ENCODE data around the gene TRNP1.
"Not testable (repeated sequence)": the region's sequence is repeated elsewhere in the genome, so short reads cannot be mapped to it uniquely, and the experiment has no call there.

The TRNP1 gene

GRCh38 chr1:26993237-26994019, at the start of gene TRNP1:
Gene TRNP1, plus strand, starts transcription at chr1:26993692. Its CDS starts 95 bp downstream, at chr1:26993787.
- Histone ChIP-seq H3K36me3 (ENCODE audit: insufficient read depth, low read length) (no peaks in the 10 kb centered on the region), H3K4me3 (ENCODE audit: low read depth in 1 of 2, low read length in 2 of 2) (peak within 1 kb of the TSS; percentile 55 to 61), H3K4me1 (ENCODE audit: insufficient read depth, low read length) (peaks cover 33% of the 10 kb centered on the region), H3K27me3 (ENCODE audit: control insufficient read depth in 1 of 2, insufficient read depth in 2 of 2, low read length in 2 of 2) (peaks cover 7 to 8% of the 10 kb centered on the region in 2 donors), H3K9me3 (ENCODE audit: low read length) (no peaks in the 10 kb centered on the region), H3K27ac (ENCODE audit: low read depth, low read length) (peak within 1 kb of the TSS; percentile 6), H3K9ac (ENCODE audit: low read length) (peak within 1 kb of the TSS; percentile 41)

DNA sequence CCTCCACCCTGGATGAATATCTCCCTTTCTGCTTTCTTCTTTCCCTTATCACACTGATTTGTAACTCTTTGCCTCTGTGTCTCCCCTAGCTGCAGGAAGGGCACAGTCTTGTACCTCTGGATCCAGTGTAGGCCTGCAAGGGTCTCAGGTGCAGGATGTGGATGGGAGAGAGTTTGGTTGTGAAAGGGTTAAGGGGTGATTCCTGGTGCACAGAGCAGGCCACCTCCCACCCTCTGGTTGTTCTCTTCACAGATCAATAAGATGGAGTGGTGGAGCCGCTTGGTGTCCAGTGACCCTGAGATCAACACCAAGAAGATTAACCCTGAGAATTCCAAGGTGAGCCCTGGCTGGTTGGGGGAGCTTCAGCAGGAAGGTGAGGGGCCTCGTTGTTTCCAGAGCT, 48.4 kb upstream of the TRNP1 start:
- H3K4me1 ChIP-seq (ENCODE audit: insufficient read depth, low read length): no peaks in the 10 kb centered on the region

GRCh38 chr1:26945728-26946127, 47.8 kb upstream of the TRNP1 start:
- Histone ChIP-seq H3K27me3 (ENCODE audit: control insufficient read depth in 1 of 2, insufficient read depth in 2 of 2, low read length in 2 of 2) (no peaks in the 10 kb centered on the region), H3K36me3 (ENCODE audit: insufficient read depth, low read length) (peaks cover 50% of the 10 kb centered on the region), H3K9me3 (ENCODE audit: low read length) (no peaks in the 10 kb centered on the region), H3K9ac (ENCODE audit: low read length) (no peak overlapping the region), H3K4me1 (ENCODE audit: insufficient read depth, low read length) (no peaks in the 10 kb centered on the region), H3K4me3 (ENCODE audit: low read depth in 1 of 2, low read length in 2 of 2) (no peak overlapping the region), H3K27ac (ENCODE audit: low read depth, low read length) (no peak overlapping the region)

More for the DNA sequence above, 48.4 kb upstream of the TRNP1 start:
- Histone ChIP-seq H3K36me3 (ENCODE audit: insufficient read depth, low read length) (peaks cover 50% of the 10 kb centered on the region), H3K27me3 (ENCODE audit: control insufficient read depth in 1 of 2, insufficient read depth in 2 of 2, low read length in 2 of 2) (no peaks in the 10 kb centered on the region), H3K9ac (ENCODE audit: low read length) (no peak overlapping the region), H3K9me3 (ENCODE audit: low read length) (no peaks in the 10 kb centered on the region), H3K27ac (ENCODE audit: low read depth, low read length) (no peak overlapping the region), H3K4me3 (ENCODE audit: low read depth in 1 of 2, low read length in 2 of 2) (no peak overlapping the region)

- Histone ChIP-seq H3K36me3 (ENCODE audit: insufficient read depth, low read length) (peaks cover 48% of the 10 kb centered on the region), H3K4me3 (ENCODE audit: low read depth in 1 of 2, low read length in 2 of 2) (no peak overlapping the region), H3K4me1 (ENCODE audit: insufficient read depth, low read length) (no peaks in the 10 kb centered on the region), H3K27ac (ENCODE audit: low read depth, low read length) (no peak overlapping the region), H3K27me3 (ENCODE audit: control insufficient read depth in 1 of 2, insufficient read depth in 2 of 2, low read length in 2 of 2) (no peaks in the 10 kb centered on the region), H3K9me3 (ENCODE audit: low read length) (no peaks in the 10 kb centered on the region), H3K9ac (ENCODE audit: low read length) (no peak overlapping the region)
These were observed 47.2 kb upstream of the TRNP1 start for GRCh38 chr1:26946270-26946669.

- H3K4me3 ChIP-seq (ENCODE audit: low read depth in 1 of 2, low read length in 2 of 2); H3K9me3 ChIP-seq (ENCODE audit: low read length); H3K27me3 ChIP-seq (ENCODE audit: control insufficient read depth in 1 of 2, insufficient read depth in 2 of 2, low read length in 2 of 2); H3K9ac ChIP-seq (ENCODE audit: low read length); H3K27ac ChIP-seq (ENCODE audit: low read depth, low read length); H3K4me1 ChIP-seq (ENCODE audit: insufficient read depth, low read length): not testable (repeated sequence)
- peaks cover 25% of the 10 kb centered on the region for H3K36me3 ChIP-seq (ENCODE audit: insufficient read depth, low read length)
These were observed 44.8 kb upstream of the TRNP1 start for GRCh38 chr1:26948725-26949057.

DNA sequence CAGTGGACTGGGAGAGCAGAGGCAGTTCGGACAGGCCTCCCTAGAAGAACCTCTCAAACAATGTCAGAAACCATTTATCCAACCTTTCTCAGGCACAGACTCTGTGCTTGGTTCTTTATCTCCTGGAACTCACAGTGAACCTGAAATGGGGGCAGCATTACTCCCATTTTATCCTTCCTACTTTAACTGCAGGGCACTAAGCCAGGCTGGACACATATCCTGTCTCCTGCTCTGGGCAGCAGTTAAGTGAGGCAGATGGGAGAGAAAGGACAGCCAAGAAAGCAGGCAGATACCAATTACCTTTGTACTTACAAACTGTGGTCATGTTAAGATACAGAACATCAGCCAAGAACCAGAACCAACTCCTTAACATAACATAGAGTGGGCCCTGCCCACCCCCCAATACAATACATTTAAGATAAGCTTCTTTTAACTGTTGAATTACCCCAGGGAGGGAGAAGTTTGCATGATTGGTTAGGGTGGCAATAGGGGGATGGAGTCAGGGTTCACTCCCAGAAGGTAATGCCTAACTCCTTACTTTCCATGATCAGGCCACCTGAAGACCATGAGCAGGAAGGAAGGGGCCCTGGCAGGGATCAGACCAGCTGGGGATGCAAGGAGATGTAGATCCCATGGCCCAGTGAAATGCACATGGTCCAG, 44.1 kb upstream of the TRNP1 start:
- Histone ChIP-seq H3K27me3 (ENCODE audit: control insufficient read depth in 1 of 2, insufficient read depth in 2 of 2, low read length in 2 of 2) (no peaks in the 10 kb centered on the region), H3K4me3 (ENCODE audit: low read depth in 1 of 2, low read length in 2 of 2) (no peak overlapping the region), H3K4me1 (ENCODE audit: insufficient read depth, low read length) (no peaks in the 10 kb centered on the region), H3K36me3 (ENCODE audit: insufficient read depth, low read length) (peaks cover 24% of the 10 kb centered on the region), H3K9me3 (ENCODE audit: low read length) (no peaks in the 10 kb centered on the region), H3K9ac (ENCODE audit: low read length) (no peak overlapping the region), H3K27ac (ENCODE audit: low read depth, low read length) (no peak overlapping the region)

DNA sequence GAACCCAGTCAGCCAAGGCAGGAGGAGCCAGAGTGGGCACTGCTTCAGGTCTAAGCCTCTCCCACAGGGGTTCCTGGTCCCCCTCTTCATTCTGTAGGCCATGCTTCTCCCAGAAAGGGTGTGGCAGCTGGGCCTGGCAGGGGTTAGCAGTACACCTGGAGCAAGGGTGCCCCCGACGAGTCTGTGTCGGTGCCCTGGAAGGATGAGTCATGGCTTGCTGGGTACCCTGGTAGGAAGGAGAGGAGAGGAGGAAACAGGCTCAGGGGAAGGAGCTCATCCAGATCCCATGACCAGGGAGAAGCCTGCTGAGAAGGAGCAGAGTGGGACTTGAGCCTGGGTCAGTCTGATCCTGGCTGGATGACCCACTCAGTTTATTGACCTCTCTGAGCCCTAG, 43.6 kb upstream of the TRNP1 start:
- Histone ChIP-seq H3K4me3 (ENCODE audit: low read depth in 1 of 2, low read length in 2 of 2) (no peak overlapping the region), H3K27ac (ENCODE audit: low read depth, low read length) (no peak overlapping the region), H3K27me3 (ENCODE audit: control insufficient read depth in 1 of 2, insufficient read depth in 2 of 2, low read length in 2 of 2) (no peaks in the 10 kb centered on the region), H3K9ac (ENCODE audit: low read length) (no peak overlapping the region), H3K9me3 (ENCODE audit: low read length) (no peaks in the 10 kb centered on the region), H3K4me1 (ENCODE audit: insufficient read depth, low read length) (no peaks in the 10 kb centered on the region), H3K36me3 (ENCODE audit: insufficient read depth, low read length) (peaks cover 24% of the 10 kb centered on the region)

DNA sequence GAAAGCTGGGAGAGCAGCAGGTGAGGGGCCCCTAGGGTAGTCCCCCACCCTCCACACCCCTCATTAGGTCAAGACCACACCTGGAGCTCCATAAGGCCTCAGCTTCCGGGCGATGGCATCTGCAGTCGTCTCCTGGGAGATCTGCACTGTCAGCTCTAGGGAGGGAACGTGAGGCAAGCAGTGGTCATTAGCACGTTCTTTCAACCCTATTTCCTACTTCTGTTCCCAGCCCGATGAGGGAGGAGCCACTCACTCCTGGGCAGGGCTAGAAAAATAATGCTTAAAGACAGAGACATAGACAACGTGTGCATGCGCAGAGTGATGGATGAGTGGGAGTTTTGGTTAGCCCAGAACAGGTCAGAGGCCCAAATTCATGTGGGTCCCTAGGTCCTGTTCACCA, 42.9 kb upstream of the TRNP1 start:
- Histone ChIP-seq H3K27me3 (ENCODE audit: control insufficient read depth in 1 of 2, insufficient read depth in 2 of 2, low read length in 2 of 2) (no peaks in the 10 kb centered on the region), H3K9me3 (ENCODE audit: low read length) (no peaks in the 10 kb centered on the region), H3K4me1 (ENCODE audit: insufficient read depth, low read length) (no peaks in the 10 kb centered on the region), H3K27ac (ENCODE audit: low read depth, low read length) (no peak overlapping the region), H3K9ac (ENCODE audit: low read length) (no peak overlapping the region), H3K4me3 (ENCODE audit: low read depth in 1 of 2, low read length in 2 of 2) (no peak overlapping the region), H3K36me3 (ENCODE audit: insufficient read depth, low read length) (peaks cover 17% of the 10 kb centered on the region)

DNA sequence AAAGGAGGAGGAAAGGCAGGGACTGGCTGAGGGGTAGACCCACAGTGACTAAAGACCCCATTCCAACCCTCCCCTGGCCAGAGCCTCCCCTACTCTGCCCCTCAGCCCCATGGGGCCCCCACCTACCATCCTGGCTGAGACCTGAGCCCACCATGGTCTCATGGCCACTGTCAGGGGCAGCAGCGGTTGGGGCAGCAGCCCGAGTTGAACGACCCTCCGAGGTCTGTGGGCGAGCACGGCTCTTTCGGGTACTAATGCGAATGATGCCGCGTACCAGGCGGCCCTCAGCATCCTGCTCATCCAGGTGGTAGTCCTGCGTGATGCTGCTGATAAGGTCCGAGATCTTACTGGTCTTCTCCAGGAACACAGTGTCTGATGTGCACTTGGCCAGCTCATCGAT, 42.3 kb upstream of the TRNP1 start:
- Histone ChIP-seq H3K4me3 (ENCODE audit: low read depth in 1 of 2, low read length in 2 of 2) (no peak overlapping the region), H3K27me3 (ENCODE audit: control insufficient read depth in 1 of 2, insufficient read depth in 2 of 2, low read length in 2 of 2) (no peaks in the 10 kb centered on the region), H3K9me3 (ENCODE audit: low read length) (no peaks in the 10 kb centered on the region), H3K27ac (ENCODE audit: low read depth, low read length) (no peak overlapping the region), H3K36me3 (ENCODE audit: insufficient read depth, low read length) (peaks cover 11% of the 10 kb centered on the region), H3K4me1 (ENCODE audit: insufficient read depth, low read length) (no peaks in the 10 kb centered on the region), H3K9ac (ENCODE audit: low read length) (no peak overlapping the region)

DNA sequence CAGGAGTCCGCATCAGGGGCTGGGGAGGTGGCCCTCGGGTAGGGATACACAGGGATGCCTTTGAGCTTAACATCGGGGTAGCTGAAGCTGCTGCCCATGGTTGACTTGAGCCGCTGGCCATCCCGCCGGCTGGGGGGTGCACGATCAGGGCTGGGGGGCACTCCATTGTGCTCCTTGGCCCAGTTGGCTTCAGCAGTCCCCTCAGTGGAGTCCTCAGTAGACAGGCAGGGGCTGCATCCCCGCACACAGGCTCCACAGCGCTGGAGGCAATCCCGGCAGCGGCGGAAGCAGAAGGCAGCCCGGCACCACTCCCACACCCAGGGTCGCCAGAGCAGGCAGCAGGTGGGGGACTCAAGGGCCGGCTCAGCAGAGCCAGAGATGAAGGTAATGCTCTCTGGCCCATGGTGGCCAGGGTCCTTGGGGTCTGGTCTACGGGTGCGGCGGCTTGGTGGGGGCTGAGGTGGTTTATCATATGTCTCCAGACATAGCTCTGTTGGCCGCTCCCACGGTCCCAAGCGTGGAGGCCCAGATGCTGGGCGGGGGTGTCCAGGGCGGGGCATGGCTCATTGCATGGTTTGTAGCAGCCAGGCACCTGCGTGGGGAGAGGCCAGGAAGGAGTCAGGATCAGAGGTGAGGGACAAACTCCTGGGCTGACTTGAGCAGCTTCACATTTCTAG, 41.5 kb upstream of the TRNP1 start:
- H3K36me3 ChIP-seq (ENCODE audit: insufficient read depth, low read length): peaks cover 3% of the 10 kb centered on the region
- H3K27ac ChIP-seq (ENCODE audit: low read depth, low read length): no peak overlapping the region
- H3K4me1 ChIP-seq (ENCODE audit: insufficient read depth, low read length): no peaks in the 10 kb centered on the region
- no peaks in the 10 kb centered on the region for H3K27me3 ChIP-seq (ENCODE audit: control insufficient read depth in 1 of 2, insufficient read depth in 2 of 2, low read length in 2 of 2)
- H3K9ac ChIP-seq (ENCODE audit: low read length): no peak overlapping the region
- no peaks in the 10 kb centered on the region for H3K9me3 ChIP-seq (ENCODE audit: low read length)
- no peak overlapping the region for H3K4me3 ChIP-seq (ENCODE audit: low read depth in 1 of 2, low read length in 2 of 2)

DNA sequence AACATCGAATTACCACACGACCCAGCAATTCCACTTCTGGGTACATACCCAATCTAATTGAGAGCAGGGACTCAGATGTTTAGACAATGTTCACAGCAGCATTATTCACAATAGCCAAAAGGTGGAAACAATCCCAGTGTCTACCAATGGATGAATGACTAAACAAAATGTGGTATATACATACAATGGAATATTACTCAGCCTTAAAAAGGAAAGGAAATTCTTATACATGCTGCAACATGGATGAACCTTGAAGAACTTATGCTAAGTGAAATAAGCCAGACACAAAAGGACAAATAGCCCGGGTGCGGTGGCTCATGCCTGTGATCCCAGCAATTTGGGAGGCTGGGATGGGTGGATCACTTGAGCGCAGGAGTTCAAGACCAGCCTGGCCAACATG, 40.1 kb upstream of the TRNP1 start:
- H3K9me3 ChIP-seq (ENCODE audit: low read length): no peaks in the 10 kb centered on the region
- H3K36me3 ChIP-seq (ENCODE audit: insufficient read depth, low read length): no peaks in the 10 kb centered on the region
- H3K4me1 ChIP-seq (ENCODE audit: insufficient read depth, low read length): no peaks in the 10 kb centered on the region
- H3K9ac ChIP-seq (ENCODE audit: low read length): no peak overlapping the region
- no peak overlapping the region for H3K4me3 ChIP-seq (ENCODE audit: low read depth in 1 of 2, low read length in 2 of 2)
- peaks cover 0 to 1% of the 10 kb centered on the region in 2 donors for H3K27me3 ChIP-seq (ENCODE audit: control insufficient read depth in 1 of 2, insufficient read depth in 2 of 2, low read length in 2 of 2)
- no peak overlapping the region for H3K27ac ChIP-seq (ENCODE audit: low read depth, low read length)
